Activated CD4-positive, alpha-beta T cell treated with anti-CD3 and anti-CD28 coated beads, Interleukin-2, amount 50 U/mL, for 4 hours (primary cell): ENCODE data around the gene KIF2C.

Experiments
- DNase-seq, 2 experiments: peaks; one replicate each; pipeline ENCODE4 v3.0.0-alpha.2; 2020

KIF2C gene

GRCh38 chr1:44817307-44817706 is 77.7 kb downstream of the KIF2C start:
- no peak for DNase-seq
